Colon (tissue), 2 donors: ENCODE measurements around the gene DNASE2.

ENCODE experiments used
- FAIRE-seq: peaks from 2 replicates; lab custom pipeline; 2012; peaks lifted over from hg19 to GRCh38; lab: Jason Lieb, UNC
- donor health status: control.
- donor health status: control.

The DNASE2 gene

DNA sequence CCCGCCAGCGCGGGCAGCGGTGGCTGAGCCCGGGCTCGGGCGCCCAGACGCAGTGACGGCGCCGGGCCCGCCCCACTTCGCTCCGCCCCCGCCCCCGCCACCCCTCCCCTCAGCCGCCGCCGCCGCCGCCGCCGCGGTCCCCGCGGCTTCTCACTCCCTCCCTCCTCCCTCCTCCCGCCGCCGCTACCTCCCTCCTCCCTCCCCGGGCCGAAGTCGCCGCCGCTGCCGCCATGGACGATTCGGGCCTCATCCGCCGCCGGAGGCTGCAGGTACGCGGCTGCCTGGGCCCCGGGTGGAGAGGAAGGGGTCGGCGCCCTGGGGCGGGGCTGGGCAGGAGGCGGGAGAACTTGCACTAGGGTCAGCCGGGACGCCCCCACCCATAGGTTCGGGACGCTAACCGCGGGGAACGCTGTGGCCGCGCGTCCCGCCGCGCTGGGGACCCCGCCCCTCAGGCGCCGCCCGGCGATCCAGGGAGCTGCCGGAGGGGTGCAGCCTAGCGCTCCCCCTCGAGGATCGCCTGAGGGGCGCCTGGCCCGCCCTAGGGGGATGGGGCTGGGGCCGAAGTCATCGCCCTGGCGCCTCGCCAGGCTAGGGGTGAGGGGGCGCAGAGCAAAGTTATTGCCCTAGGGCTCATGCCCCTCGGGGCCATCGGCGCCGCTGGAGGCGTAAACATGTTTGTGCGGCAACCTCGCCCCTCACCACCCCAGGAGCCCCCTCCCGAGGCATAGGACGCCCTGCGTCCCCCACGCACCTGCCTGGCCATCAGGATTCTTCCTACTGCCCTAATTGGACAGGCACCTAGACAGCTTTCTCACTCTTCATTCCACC is 47.3 kb downstream of the DNASE2 start:
- no peak for FAIRE-seq

DNA sequence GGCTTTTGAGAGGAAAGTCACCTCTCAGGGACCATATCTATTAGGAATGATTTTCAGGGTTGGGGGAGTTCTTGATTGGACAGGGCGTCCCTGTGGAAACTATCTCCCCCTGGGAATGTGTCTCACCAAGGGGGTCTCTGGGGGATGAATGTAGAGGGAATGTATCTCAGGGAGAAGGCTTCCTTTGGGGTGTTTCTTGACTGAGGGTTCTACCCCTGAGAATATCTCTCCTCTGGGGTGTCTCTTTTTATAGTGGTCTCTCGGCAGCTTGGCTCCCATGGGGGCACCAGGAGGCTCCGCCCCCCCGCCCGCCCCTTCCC is 47.9 kb downstream of the DNASE2 start:
- no peak for FAIRE-seq

DNA sequence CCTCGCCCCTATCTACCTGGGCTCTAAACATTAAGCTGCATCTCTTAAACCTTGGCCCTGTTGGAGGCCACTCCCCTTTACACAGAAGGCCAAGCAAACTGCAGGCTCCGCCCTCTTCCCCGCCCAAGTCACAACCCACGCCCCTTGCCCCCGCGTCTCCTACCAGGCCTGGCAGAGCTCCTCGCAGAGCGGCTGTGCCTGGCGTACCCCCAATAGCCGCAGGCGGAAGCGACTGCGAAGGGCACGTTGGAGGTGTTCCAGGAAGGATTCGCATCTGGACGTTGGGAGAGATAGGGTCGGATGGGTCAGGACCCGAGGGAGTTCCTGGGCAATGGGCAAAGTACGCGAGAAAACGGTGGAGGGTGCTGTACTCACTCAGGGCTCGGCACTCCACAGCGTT is 52.8 kb downstream of the DNASE2 start:
- no peak for FAIRE-seq

- FAIRE-seq: no peak
These were observed 55.8 kb downstream of the DNASE2 start for GRCh38 chr19:12825254-12826131.
